Measurements from ENCODE around the gene SSRP1.

Gene SSRP1

DNA sequence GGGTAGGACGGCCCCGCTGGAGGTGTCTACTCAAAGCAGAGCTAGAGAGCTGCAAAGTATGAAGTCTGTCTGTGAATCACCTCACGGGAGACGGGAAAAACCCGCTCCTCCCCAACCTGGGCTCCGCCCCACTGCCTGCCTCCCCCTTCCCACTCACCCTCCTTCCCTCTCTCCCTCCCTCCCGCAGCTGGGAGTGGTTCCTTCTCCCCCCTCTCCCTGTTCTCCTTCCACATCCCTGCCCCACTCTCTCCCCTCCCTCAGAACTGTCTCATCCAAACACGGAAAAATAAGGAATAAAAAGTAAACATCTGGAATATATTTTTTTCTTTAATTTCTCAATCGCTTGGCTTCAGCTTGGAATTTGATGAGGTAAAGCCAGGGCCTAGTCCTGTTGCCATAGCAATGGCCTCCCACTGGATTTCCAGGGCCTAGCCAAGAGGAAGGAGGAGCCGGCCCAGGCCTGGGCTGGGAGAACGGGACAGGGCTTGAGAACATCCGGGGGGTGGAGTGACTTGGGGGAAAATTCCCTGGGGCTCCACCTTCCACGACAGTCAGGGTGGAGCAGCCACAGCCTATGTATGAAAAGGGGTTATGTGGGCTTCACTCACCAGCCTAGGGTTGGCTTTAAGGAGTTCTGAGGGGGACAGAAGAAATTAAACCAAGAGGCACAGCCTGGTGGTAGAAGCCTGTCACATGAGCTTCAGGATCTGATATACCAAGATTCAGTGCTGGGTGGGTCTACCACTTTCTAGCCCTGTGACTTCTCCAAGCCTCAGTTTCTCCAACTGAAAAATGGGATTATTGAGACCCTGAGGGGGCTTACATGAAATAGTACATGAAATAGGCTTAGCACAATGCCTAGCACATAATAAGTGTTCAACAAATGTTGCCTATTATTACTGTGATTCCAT, 13.2 kb downstream of the SSRP1 start:
- H3K79me2 ChIP-seq (ENCODE audit: low read length) = no peaks in the 10 kb centered on the region
- H4K20me1 ChIP-seq (ENCODE audit: insufficient read depth, low read length) = no peaks in the 10 kb centered on the region
- no peak overlapping the region for H3K4me3 ChIP-seq (ENCODE audit: low read length)
- TF ChIP-seq, protein P1, sequence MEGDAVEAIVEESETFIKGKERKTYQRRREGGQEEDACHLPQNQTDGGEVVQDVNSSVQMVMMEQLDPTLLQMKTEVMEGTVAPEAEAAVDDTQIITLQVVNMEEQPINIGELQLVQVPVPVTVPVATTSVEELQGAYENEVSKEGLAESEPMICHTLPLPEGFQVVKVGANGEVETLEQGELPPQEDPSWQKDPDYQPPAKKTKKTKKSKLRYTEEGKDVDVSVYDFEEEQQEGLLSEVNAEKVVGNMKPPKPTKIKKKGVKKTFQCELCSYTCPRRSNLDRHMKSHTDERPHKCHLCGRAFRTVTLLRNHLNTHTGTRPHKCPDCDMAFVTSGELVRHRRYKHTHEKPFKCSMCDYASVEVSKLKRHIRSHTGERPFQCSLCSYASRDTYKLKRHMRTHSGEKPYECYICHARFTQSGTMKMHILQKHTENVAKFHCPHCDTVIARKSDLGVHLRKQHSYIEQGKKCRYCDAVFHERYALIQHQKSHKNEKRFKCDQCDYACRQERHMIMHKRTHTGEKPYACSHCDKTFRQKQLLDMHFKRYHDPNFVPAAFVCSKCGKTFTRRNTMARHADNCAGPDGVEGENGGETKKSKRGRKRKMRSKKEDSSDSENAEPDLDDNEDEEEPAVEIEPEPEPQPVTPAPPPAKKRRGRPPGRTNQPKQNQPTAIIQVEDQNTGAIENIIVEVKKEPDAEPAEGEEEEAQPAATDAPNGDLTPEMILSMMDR (IDR thresholded peaks at IDR 0.05; ENCODE audit: low read length) = no peak
- TF ChIP-seq EZH2 (optimal IDR thresholded peaks at IDR 0.05; ENCODE audit: low read depth, low read length) (no peak), EZH2phosphoT487 (IDR thresholded peaks at IDR 0.05; ENCODE audit: low read length) (no peak)
- no peaks in the 10 kb centered on the region for H3K9me3 ChIP-seq (replicated peaks; ENCODE audit: insufficient read depth, low read length)
- H3K4me2 ChIP-seq (ENCODE audit: low read depth, low read length) = no peak overlapping the region
- no peak overlapping the region for H2AFZ ChIP-seq (ENCODE audit: low read length)
- no peaks in the 10 kb centered on the region for H3K36me3 ChIP-seq (replicated peaks; ENCODE audit: insufficient read depth, low read length)
- peaks cover 21% of the 10 kb centered on the region for H3F3A ChIP-seq (ENCODE audit: insufficient read depth, low read length)
- no peak overlapping the region for H3K27ac ChIP-seq (ENCODE audit: low read length)
- H3K9me2 ChIP-seq (replicated peaks; ENCODE audit: insufficient read depth, low read length) = no peaks in the 10 kb centered on the region
- no peak overlapping the region for H3K9ac ChIP-seq (ENCODE audit: low read length)
- no peak for DNase-seq
- no peaks in the 10 kb centered on the region for H3K27me3 ChIP-seq (replicated peaks; ENCODE audit: insufficient read depth, low read length)
- H3K4me1 ChIP-seq (ENCODE audit: low read length) = peaks cover 22% of the 10 kb centered on the region

DNA sequence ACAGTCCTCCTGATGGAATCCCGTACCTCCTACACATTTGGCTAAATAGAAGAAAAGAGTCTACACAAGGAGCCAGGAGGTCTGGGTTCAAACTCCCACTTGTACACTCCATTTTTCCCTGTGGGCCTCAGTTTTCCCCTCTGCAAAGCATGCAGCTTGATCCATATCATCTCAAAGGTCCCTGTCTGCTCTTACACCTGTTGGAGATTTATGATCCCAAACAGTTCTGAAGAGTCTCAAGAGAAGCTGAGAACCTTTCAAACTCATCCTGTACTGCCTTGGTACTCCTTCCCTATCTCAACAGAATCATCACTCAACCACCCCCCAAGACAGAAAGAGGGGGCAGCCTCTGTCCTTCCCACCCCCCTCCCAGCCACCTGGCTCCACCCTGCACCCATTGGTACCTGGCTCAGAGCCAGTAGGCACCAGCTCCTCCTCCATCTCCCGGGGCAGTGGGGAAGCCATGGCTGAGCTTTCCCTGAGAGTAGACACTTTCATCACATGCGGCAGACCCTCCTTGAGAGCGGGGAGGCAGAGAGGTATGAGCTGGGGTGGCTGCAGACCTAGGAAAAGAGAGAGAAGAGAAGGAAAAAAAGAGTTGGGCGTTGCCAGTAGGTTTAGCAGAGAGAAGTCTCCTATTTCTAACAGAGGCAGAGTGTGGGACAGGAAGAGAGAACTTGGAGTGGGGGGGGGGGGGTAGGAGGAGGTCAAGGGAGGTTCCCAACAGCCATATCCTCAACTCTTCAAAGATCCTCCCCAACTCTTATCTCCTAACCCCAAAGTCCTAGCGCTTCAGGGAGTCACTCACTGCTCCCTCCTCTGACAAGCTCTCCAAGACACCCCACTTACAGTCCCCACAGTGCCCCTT, 14.1 kb downstream of the SSRP1 start:
- Histone ChIP-seq H3K27ac (ENCODE audit: low read length) (no peak overlapping the region), H3K9me2 (replicated peaks; ENCODE audit: insufficient read depth, low read length) (no peaks in the 10 kb centered on the region), H3K4me3 (ENCODE audit: low read length) (no peak overlapping the region), H3F3A (ENCODE audit: insufficient read depth, low read length) (peaks cover 13% of the 10 kb centered on the region), H3K27me3 (replicated peaks; ENCODE audit: insufficient read depth, low read length) (no peaks in the 10 kb centered on the region), H3K36me3 (replicated peaks; ENCODE audit: insufficient read depth, low read length) (no peaks in the 10 kb centered on the region), H3K4me2 (ENCODE audit: low read depth, low read length) (no peak overlapping the region), H3K9ac (ENCODE audit: low read length) (no peak overlapping the region), H2AFZ (ENCODE audit: low read length) (no peak overlapping the region), H4K20me1 (ENCODE audit: insufficient read depth, low read length) (no peaks in the 10 kb centered on the region), H3K79me2 (ENCODE audit: low read length) (no peaks in the 10 kb centered on the region), H3K9me3 (replicated peaks; ENCODE audit: insufficient read depth, low read length) (no peaks in the 10 kb centered on the region), H3K4me1 (ENCODE audit: low read length) (peaks cover 13% of the 10 kb centered on the region)
- no peak for TF ChIP-seq EZH2 (optimal IDR thresholded peaks at IDR 0.05; ENCODE audit: low read depth, low read length)
- TF ChIP-seq EZH2phosphoT487 (IDR thresholded peaks at IDR 0.05; ENCODE audit: low read length) = no peak
- TF ChIP-seq, protein P1 (IDR thresholded peaks at IDR 0.05; ENCODE audit: low read length) = no peak
- no peak for DNase-seq

DNA sequence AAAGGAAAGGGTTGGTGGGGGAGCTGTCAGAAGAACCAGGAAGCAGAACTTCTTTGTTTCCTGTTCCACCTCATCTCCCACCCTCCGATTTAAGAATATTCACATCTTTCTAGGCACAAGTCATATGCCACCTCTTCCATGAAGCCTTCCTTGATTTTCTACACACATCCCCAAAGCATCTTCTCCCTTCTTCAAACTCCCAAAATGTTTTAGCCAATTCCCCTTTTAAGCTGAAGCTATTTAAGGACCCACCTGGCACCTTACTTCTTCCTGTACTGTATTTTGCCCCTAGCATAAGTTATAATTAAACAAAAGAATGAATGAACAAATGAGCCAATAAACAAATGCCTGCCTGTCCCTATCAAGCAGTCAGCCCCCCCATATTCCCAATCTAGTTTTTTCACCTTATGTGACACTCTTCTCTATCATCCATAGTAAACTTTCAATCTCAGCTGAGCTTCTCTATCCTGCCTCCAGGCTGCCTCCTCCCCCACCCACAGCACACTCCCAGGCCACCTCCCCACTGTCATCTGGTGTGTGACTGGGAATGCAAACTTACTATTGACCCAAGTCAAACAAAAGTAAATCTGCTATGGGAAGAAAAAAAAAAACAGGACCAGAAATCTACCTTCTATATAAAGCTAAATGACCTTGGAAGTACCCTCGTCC, 14.8 kb downstream of the SSRP1 start:
- Histone ChIP-seq H3K4me1 (ENCODE audit: low read length) (0 out of 2 replicates have a peak, but pooled peaks cover 5% of the 10 kb centered on the region), H3K4me3 (ENCODE audit: low read length) (no peak overlapping the region), H3K36me3 (replicated peaks; ENCODE audit: insufficient read depth, low read length) (no peaks in the 10 kb centered on the region), H3K27me3 (replicated peaks; ENCODE audit: insufficient read depth, low read length) (no peaks in the 10 kb centered on the region), H3K79me2 (ENCODE audit: low read length) (no peaks in the 10 kb centered on the region), H3K27ac (ENCODE audit: low read length) (no peak overlapping the region), H3K4me2 (ENCODE audit: low read depth, low read length) (no peak overlapping the region), H3F3A (ENCODE audit: insufficient read depth, low read length) (peaks cover 8% of the 10 kb centered on the region), H3K9me3 (replicated peaks; ENCODE audit: insufficient read depth, low read length) (no peaks in the 10 kb centered on the region), H2AFZ (ENCODE audit: low read length) (no peak overlapping the region), H4K20me1 (ENCODE audit: insufficient read depth, low read length) (no peaks in the 10 kb centered on the region), H3K9ac (ENCODE audit: low read length) (no peak overlapping the region), H3K9me2 (replicated peaks; ENCODE audit: insufficient read depth, low read length) (no peaks in the 10 kb centered on the region)
- no peak for DNase-seq
- TF ChIP-seq, protein P1 (IDR thresholded peaks at IDR 0.05; ENCODE audit: low read length) = no peak
- TF ChIP-seq EZH2 (optimal IDR thresholded peaks at IDR 0.05; ENCODE audit: low read depth, low read length) (no peak), EZH2phosphoT487 (IDR thresholded peaks at IDR 0.05; ENCODE audit: low read length) (no peak)

Data from MM.1S (cell line).